ENCODE measurements around the gene STAT2.

Gene STAT2

DNA sequence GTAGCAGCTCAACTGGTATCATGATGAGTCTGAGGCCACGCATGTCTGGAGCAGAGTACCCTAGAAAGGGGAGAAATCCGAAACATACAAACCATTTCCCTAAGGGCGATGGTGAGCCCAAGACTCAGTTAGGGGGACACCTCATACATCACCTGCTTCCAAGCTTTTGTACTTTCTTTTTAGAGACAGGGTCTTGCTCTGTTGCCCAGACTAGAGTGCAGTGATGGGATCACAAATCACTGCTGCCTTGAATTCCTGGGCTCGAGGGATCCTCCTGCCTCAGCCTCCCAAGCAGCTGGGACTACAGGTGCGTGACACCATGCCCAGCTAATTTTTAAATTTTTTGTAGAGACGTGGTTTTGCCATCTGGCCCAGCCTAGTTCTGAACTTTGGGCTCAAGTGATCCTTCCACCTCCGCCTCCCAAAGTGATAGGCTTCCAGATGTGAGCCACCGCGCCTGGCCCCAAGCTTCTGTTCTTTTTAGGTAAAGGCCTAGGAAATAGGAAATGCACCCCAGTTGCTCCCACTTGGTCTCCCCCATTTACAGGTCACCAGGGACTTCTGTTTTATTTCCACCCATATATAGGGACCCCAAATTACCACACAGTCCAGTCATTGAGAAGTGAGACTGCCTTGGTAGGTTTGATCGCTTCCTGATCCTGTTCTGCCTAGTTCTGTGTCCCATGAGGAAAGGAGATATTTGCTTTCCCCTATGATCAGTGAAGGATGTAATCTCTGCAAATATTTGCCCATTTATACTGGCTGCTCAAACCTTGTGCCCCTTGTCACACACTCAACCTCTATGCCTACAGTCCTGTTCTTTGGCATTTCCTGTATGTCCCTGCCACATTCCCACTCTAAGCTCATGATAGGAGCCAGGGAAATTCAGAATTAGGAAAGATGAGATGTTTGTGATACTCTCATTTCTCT is 2.5 kb upstream of the STAT2 start, which contains the start of gene APOF:
Gene APOF (minus strand): TSS at position 728 of the 930 bp plus-strand sequence. CDS start 112 bp downstream, at position 616.
- TF ChIP-seq, protein P1, sequence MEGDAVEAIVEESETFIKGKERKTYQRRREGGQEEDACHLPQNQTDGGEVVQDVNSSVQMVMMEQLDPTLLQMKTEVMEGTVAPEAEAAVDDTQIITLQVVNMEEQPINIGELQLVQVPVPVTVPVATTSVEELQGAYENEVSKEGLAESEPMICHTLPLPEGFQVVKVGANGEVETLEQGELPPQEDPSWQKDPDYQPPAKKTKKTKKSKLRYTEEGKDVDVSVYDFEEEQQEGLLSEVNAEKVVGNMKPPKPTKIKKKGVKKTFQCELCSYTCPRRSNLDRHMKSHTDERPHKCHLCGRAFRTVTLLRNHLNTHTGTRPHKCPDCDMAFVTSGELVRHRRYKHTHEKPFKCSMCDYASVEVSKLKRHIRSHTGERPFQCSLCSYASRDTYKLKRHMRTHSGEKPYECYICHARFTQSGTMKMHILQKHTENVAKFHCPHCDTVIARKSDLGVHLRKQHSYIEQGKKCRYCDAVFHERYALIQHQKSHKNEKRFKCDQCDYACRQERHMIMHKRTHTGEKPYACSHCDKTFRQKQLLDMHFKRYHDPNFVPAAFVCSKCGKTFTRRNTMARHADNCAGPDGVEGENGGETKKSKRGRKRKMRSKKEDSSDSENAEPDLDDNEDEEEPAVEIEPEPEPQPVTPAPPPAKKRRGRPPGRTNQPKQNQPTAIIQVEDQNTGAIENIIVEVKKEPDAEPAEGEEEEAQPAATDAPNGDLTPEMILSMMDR (IDR thresholded peaks at IDR 0.05; ENCODE audit: low read depth, low read length), result no peak
- no peaks in the 10 kb centered on the region for H3K4me1 ChIP-seq
- no peak for DNase-seq
- no peak within 1 kb of the TSS for H3K4me3 ChIP-seq (ENCODE audit: low read depth, low read length)
- no peaks in the 10 kb centered on the region for H3K36me3 ChIP-seq
- H3K27me3 ChIP-seq, result no peaks in the 10 kb centered on the region
- no peaks in the 10 kb centered on the region for H3K9me3 ChIP-seq

DNA sequence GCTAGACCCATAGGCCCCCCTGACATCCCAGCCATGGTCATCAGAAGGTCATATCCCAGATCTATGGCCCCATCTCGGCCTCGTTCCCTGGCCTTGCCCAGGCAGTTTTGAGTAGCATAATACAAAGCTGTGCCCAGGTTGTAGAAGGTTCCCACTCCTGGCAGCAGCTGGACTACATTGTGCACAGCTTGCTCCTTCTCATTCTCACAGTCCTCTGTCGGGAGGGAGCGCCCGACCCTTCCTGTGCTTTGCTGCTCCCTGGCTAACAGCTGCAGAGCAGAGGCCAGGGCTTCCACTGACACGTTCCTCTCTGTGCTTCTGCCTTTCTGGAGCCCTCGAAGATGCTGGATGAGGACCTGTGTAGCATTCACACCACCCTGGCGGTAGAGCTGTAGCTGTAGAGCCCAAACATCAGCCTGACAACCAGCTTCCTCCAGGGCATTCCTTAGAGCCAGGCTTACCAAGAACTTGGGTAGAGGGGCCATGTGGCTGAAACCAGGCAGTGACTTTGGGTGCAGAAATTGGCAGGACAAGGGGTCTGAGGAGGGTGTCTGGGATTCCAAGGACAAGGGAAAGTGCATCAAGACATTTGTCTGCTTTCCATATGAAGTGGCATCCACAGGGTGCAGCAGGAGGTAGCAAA is 1.7 kb upstream of the STAT2 start:
- Histone ChIP-seq H3K9me3 (no peaks in the 10 kb centered on the region), H3K36me3 (no peaks in the 10 kb centered on the region), H3K27me3 (no peaks in the 10 kb centered on the region), H3K4me3 (ENCODE audit: low read depth, low read length) (no peak overlapping the region), H3K4me1 (no peaks in the 10 kb centered on the region)
- no peak for DNase-seq
- TF ChIP-seq, protein P1 (IDR thresholded peaks at IDR 0.05; ENCODE audit: low read depth, low read length), result no peak

DNA sequence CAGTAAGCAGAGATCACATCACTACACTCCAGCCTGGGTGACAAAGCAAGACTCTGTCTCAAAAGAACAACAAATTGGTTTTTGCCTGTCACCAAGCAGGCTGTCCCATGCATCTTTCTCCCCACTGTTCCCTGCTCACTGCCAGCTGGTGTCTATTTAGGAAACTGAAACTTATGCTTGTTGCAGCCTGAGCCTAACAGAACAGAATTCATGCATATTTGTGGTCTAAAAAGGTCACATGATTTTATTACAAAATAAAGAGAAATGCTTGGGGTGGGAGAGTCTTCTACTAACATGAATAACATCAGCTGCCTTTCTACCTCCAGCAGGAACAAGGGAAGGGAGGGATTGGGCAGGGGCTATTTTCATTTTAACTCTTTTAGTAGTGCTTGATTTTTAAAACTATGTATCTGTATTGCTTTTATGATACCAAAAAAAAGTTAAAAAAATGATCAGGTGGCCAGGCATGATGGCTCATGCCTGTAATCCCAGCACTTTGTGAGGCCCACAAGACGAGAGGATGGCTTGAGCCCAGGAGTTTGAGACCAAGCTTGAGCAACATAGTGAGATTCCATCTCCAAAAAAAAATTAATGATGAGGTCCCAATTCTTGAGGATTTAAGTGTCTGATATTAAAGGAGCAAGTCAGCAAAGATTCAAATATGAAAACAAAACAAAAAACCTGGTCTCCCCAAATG is 923 bp downstream of the STAT2 start:
- Histone ChIP-seq H3K4me3 (ENCODE audit: low read depth, low read length) (peak overlapping the region; percentile 86), H3K27me3 (no peaks in the 10 kb centered on the region), H3K9me3 (no peaks in the 10 kb centered on the region), H3K36me3 (no peaks in the 10 kb centered on the region), H3K4me1 (no peaks in the 10 kb centered on the region)
- TF ChIP-seq, protein P1 (IDR thresholded peaks at IDR 0.05; ENCODE audit: low read depth, low read length), result no peak
- no peak for DNase-seq

DNA sequence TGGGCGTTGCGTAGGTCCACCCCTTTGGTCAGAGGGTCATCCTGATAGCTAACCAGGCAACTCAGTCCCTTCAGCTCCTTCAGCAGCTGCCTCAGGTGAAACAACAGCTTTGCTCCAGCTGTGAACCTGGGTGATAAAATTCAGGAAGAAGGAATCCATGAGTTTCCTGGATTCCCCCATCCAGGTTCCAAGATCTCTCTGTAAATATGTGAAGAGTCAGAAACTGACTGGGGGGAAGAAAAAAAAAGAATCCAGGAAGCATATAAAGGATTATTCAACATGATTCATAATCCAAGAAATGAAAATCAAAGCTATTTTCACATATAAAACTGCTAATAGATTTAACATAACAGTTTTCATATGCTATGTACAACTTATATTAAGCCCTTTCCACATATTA is 8.6 kb downstream of the STAT2 start:
- no peak overlapping the region for H3K4me3 ChIP-seq (ENCODE audit: low read depth, low read length)
- TF ChIP-seq, protein P1 (IDR thresholded peaks at IDR 0.05; ENCODE audit: low read depth, low read length), result no peak
- no peaks in the 10 kb centered on the region for H3K36me3 ChIP-seq
- no peaks in the 10 kb centered on the region for H3K4me1 ChIP-seq
- H3K9me3 ChIP-seq, result no peaks in the 10 kb centered on the region
- no peaks in the 10 kb centered on the region for H3K27me3 ChIP-seq
- no peak for DNase-seq

DNA sequence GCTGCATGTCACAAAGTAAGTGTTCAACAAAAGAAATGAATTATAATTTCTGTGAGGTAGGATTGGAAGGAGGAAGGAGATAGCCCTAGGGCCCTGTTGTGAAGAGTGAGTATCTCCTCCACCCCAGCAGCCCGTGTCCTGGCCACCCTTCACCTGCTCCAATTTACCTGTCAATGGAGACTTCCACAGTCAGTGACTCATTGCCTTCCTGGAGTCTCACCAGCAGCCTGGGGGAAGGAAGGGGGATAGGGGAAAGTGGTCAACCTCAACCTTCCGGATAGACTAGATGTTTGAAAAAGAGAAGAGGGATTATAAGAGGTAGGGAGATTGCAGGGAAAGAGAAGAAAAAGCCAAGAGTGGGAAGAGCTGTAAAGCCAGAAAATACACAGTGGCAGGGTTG is 9.2 kb downstream of the STAT2 start:
- Histone ChIP-seq H3K4me1 (no peaks in the 10 kb centered on the region), H3K36me3 (no peaks in the 10 kb centered on the region), H3K9me3 (no peaks in the 10 kb centered on the region), H3K4me3 (ENCODE audit: low read depth, low read length) (no peak overlapping the region), H3K27me3 (no peaks in the 10 kb centered on the region)
- TF ChIP-seq, protein P1 (IDR thresholded peaks at IDR 0.05; ENCODE audit: low read depth, low read length), result no peak
- DNase-seq, result no peak

Data from BE2C (cell line).